ENCODE data around the gene TRIM52.
"Not testable (repeated sequence)": the region's sequence is repeated elsewhere in the genome, so short reads cannot be mapped to it uniquely, and the experiment has no call there.

DNA sequence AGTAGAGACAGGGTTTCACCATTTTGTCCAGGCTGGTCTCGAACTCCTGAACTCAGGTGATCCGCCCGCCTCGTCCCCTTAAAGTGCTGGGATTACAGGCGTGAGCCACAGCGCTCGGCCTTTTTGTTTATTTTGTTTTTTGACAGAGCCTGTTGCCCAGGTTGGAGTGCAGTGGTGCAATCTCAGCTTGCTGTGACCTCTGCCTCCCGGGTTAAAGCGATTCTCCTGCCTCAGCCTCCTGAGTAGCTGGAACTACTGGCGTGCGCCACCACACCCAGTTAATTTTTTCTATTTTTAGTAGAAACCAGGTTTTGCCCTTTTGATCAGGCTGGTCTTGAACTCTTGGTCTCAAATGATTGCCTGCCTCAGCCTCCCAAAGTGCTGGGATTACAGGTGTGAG, 50.8 kb downstream of the TRIM52 start:
- TF ChIP-seq, protein P1, sequence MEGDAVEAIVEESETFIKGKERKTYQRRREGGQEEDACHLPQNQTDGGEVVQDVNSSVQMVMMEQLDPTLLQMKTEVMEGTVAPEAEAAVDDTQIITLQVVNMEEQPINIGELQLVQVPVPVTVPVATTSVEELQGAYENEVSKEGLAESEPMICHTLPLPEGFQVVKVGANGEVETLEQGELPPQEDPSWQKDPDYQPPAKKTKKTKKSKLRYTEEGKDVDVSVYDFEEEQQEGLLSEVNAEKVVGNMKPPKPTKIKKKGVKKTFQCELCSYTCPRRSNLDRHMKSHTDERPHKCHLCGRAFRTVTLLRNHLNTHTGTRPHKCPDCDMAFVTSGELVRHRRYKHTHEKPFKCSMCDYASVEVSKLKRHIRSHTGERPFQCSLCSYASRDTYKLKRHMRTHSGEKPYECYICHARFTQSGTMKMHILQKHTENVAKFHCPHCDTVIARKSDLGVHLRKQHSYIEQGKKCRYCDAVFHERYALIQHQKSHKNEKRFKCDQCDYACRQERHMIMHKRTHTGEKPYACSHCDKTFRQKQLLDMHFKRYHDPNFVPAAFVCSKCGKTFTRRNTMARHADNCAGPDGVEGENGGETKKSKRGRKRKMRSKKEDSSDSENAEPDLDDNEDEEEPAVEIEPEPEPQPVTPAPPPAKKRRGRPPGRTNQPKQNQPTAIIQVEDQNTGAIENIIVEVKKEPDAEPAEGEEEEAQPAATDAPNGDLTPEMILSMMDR (conservative IDR thresholded peaks at IDR 0.05 in 1 of 2, IDR thresholded peaks at IDR 0.05 in 1 of 2; ENCODE audit: low read depth in 1 of 2, low read length in 2 of 2), result not testable (repeated sequence)
- TF ChIP-seq EZH2 (IDR thresholded peaks at IDR 0.05; ENCODE audit: low read length, missing control alignments), result not testable (repeated sequence)

All from fibroblast of lung (primary cell).